ENCODE data around the gene GPR18. TPM values are rescaled to one million over a fixed set of nuclear protein-coding genes. Genes with fewer than 3 reads are reported as not detected.

The GPR18 gene
- total and polyA plus RNA-seq, 3 donors from 2014 or later, result 8.5 to 18.0 (median 16.6) TPM

- DNase-seq, result no peak
- H3K9me3 ChIP-seq, result no peaks in the 10 kb centered on the region
- H3K27ac ChIP-seq, result peak overlapping the region in 1 of 2 donors; percentile 28
- H3K4me1 ChIP-seq, result peaks cover 8% of the 10 kb centered on the region
- no peak overlapping the region for H3K4me3 ChIP-seq
- intact Hi-C loops (cut with DNase I; ENCODE audit: low total_unique reads), result no loop called here
- TF ChIP-seq CTCF (IDR thresholded peaks at IDR 0.05) (no peak), POLR2A (IDR thresholded peaks at IDR 0.05) (no peak)
- no peaks in the 10 kb centered on the region for H3K27me3 ChIP-seq
- H3K36me3 ChIP-seq (ENCODE audit: low read depth, missing control alignments), result no peaks in the 10 kb centered on the region
- 70 to 82% methylated on average over 1 of the region's 1 CpG for WGBS, 2 donors
These were observed 2.9 kb upstream of the GPR18 start for GRCh38 chr13:99261059-99261458.

GRCh38 chr13:99260216-99260615, 2.0 kb upstream of the GPR18 start:
- intact Hi-C loops (cut with DNase I; ENCODE audit: low total_unique reads), result no loop called here
- H3K27me3 ChIP-seq, result no peaks in the 10 kb centered on the region
- no peak for DNase-seq
- 76 to 88% methylated on average over 5 of the region's 5 CpGs for WGBS, 2 donors
- H3K4me3 ChIP-seq, result no peak overlapping the region
- H3K27ac ChIP-seq, result no peak overlapping the region
- TF ChIP-seq POLR2A (IDR thresholded peaks at IDR 0.05), result no peak
- TF ChIP-seq CTCF (IDR thresholded peaks at IDR 0.05), result no peak
- peaks cover 8% of the 10 kb centered on the region for H3K4me1 ChIP-seq
- H3K36me3 ChIP-seq (ENCODE audit: low read depth, missing control alignments), result no peaks in the 10 kb centered on the region
- no peaks in the 10 kb centered on the region for H3K9me3 ChIP-seq

- DNase-seq, result no peak
- H3K4me3 ChIP-seq, result no peak overlapping the region
- WGBS, 2 donors, result 74 to 92% methylated on average over 3 of the region's 3 CpGs
- H3K27me3 ChIP-seq, result no peaks in the 10 kb centered on the region
- TF ChIP-seq POLR2A (IDR thresholded peaks at IDR 0.05), result no peak
- no peak for TF ChIP-seq CTCF (IDR thresholded peaks at IDR 0.05)
- H3K9me3 ChIP-seq, result no peaks in the 10 kb centered on the region
- H3K36me3 ChIP-seq (ENCODE audit: low read depth, missing control alignments), result no peaks in the 10 kb centered on the region
- intact Hi-C loops (cut with DNase I; ENCODE audit: low total_unique reads), result no loop called here
- H3K4me1 ChIP-seq, result peaks cover 8% of the 10 kb centered on the region
- H3K27ac ChIP-seq, result no peak overlapping the region
These were observed 767 bp upstream of the GPR18 start for GRCh38 chr13:99258946-99259345.

- WGBS, 2 donors, result 80 to 89% methylated on average over 2 of the region's 2 CpGs
- H3K4me3 ChIP-seq, result no peak overlapping the region
- DNase-seq, result no peak
- TF ChIP-seq POLR2A (IDR thresholded peaks at IDR 0.05) (no peak), CTCF (IDR thresholded peaks at IDR 0.05) (no peak)
- H3K9me3 ChIP-seq, result no peaks in the 10 kb centered on the region
- no peak overlapping the region for H3K27ac ChIP-seq
- H3K27me3 ChIP-seq, result no peaks in the 10 kb centered on the region
- H3K36me3 ChIP-seq (ENCODE audit: low read depth, missing control alignments), result no peaks in the 10 kb centered on the region
- intact Hi-C loops (cut with DNase I; ENCODE audit: low total_unique reads), result no loop called here
- H3K4me1 ChIP-seq, result peaks cover 8% of the 10 kb centered on the region
These were observed 888 bp downstream of the GPR18 start for GRCh38 chr13:99257291-99257690.

GRCh38 chr13:99256709-99257108, 1.5 kb downstream of the GPR18 start:
- 85 to 90% methylated on average over 3 of the region's 3 CpGs for WGBS, 2 donors
- intact Hi-C loops (cut with DNase I; ENCODE audit: low total_unique reads), result no loop called here
- TF ChIP-seq CTCF (IDR thresholded peaks at IDR 0.05), result no peak
- TF ChIP-seq POLR2A (IDR thresholded peaks at IDR 0.05), result no peak
- Histone ChIP-seq H3K27ac (no peak overlapping the region), H3K9me3 (no peaks in the 10 kb centered on the region), H3K36me3 (ENCODE audit: low read depth, missing control alignments) (no peaks in the 10 kb centered on the region), H3K4me1 (peaks cover 8% of the 10 kb centered on the region), H3K27me3 (no peaks in the 10 kb centered on the region), H3K4me3 (no peak overlapping the region)
- DNase-seq, result no peak
